Measurements from ENCODE around the gene APH1B.
A peak's percentile ranks its signal among the peaks of the same experiment; 100 is the strongest.

Gene APH1B

GRCh38 chr15:63283126-63283525, 5.7 kb downstream of the APH1B start:
- no peaks in the 10 kb centered on the region for H3K4me1 Mint-ChIP-seq
- H3K36me3 Mint-ChIP-seq (ENCODE audit: low read depth) = peaks cover 8% of the 10 kb centered on the region
- TF ChIP-seq, protein P1, sequence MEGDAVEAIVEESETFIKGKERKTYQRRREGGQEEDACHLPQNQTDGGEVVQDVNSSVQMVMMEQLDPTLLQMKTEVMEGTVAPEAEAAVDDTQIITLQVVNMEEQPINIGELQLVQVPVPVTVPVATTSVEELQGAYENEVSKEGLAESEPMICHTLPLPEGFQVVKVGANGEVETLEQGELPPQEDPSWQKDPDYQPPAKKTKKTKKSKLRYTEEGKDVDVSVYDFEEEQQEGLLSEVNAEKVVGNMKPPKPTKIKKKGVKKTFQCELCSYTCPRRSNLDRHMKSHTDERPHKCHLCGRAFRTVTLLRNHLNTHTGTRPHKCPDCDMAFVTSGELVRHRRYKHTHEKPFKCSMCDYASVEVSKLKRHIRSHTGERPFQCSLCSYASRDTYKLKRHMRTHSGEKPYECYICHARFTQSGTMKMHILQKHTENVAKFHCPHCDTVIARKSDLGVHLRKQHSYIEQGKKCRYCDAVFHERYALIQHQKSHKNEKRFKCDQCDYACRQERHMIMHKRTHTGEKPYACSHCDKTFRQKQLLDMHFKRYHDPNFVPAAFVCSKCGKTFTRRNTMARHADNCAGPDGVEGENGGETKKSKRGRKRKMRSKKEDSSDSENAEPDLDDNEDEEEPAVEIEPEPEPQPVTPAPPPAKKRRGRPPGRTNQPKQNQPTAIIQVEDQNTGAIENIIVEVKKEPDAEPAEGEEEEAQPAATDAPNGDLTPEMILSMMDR (IDR thresholded peaks at IDR 0.05; ENCODE audit: unreplicated experiment in 3 of 3) = no peak
- no peak overlapping the region for H3K27ac Mint-ChIP-seq
- no peak overlapping the region for H3K4me3 Mint-ChIP-seq
- H3K27me3 Mint-ChIP-seq (ENCODE audit: low read depth) = no peaks in the 10 kb centered on the region
- H3K9me3 Mint-ChIP-seq = no peaks in the 10 kb centered on the region

DNA sequence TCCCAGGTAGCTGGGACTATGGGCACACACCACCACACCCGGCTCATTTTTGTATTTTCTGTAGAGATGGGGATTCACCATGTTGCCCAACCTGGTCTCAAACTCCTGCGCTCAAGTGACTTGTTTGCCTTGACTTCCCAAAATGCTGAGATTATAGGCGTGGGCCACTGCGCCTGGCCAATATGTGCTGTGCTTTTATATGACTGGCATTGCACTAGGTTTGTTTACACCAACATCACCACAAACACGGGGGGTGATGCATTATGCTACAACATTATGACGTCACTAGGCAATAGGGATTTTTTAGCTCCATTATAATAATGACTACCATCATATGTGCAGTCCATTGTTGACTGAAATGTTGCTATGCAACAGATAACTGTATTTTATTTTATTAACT, 6.9 kb downstream of the APH1B start:
- no peaks in the 10 kb centered on the region for H3K9me3 Mint-ChIP-seq
- TF ChIP-seq, protein P1 (IDR thresholded peaks at IDR 0.05; ENCODE audit: unreplicated experiment in 3 of 3) = no peak
- peaks cover 8% of the 10 kb centered on the region for H3K36me3 Mint-ChIP-seq (ENCODE audit: low read depth)
- no peak overlapping the region for H3K4me3 Mint-ChIP-seq
- H3K27me3 Mint-ChIP-seq (ENCODE audit: low read depth) = no peaks in the 10 kb centered on the region
- peaks cover 4% of the 10 kb centered on the region for H3K4me1 Mint-ChIP-seq
- no peak overlapping the region for H3K27ac Mint-ChIP-seq

- Mint-ChIP-seq H3K9me3 (no peaks in the 10 kb centered on the region), H3K4me1 (peaks cover 4% of the 10 kb centered on the region), H3K27ac (no peak overlapping the region), H3K4me3 (no peak overlapping the region), H3K27me3 (ENCODE audit: low read depth) (no peaks in the 10 kb centered on the region), H3K36me3 (ENCODE audit: low read depth) (peaks cover 9% of the 10 kb centered on the region)
- TF ChIP-seq, protein P1 (IDR thresholded peaks at IDR 0.05; ENCODE audit: unreplicated experiment in 3 of 3) = no peak
These were observed 9.7 kb downstream of the APH1B start for GRCh38 chr15:63287109-63287508.

GRCh38 chr15:63288342-63288741, 10.9 kb downstream of the APH1B start:
- TF ChIP-seq, protein P1 (IDR thresholded peaks at IDR 0.05; ENCODE audit: unreplicated experiment in 3 of 3) = no peak
- H3K27ac Mint-ChIP-seq = no peak overlapping the region
- H3K36me3 Mint-ChIP-seq (ENCODE audit: low read depth) = peaks cover 9% of the 10 kb centered on the region
- H3K27me3 Mint-ChIP-seq (ENCODE audit: low read depth) = no peaks in the 10 kb centered on the region
- no peaks in the 10 kb centered on the region for H3K9me3 Mint-ChIP-seq
- H3K4me3 Mint-ChIP-seq = no peak overlapping the region
- peaks cover 4% of the 10 kb centered on the region for H3K4me1 Mint-ChIP-seq

GRCh38 chr15:63288778-63289378, 11.5 kb downstream of the APH1B start:
- Mint-ChIP-seq H3K27ac (no peak overlapping the region), H3K9me3 (no peaks in the 10 kb centered on the region), H3K27me3 (ENCODE audit: low read depth) (no peaks in the 10 kb centered on the region), H3K4me1 (peaks cover 4% of the 10 kb centered on the region), H3K36me3 (ENCODE audit: low read depth) (peaks cover 9% of the 10 kb centered on the region), H3K4me3 (no peak overlapping the region)
- TF ChIP-seq, protein P1 (IDR thresholded peaks at IDR 0.05; ENCODE audit: unreplicated experiment in 3 of 3) = peak; percentile 78 to 80 (median 79)

- Mint-ChIP-seq H3K4me1 (peaks cover 8% of the 10 kb centered on the region), H3K36me3 (ENCODE audit: low read depth) (peaks cover 21% of the 10 kb centered on the region), H3K9me3 (no peaks in the 10 kb centered on the region), H3K27ac (peak overlapping the region in 2 of 3 experiments; percentile 48 to 85), H3K4me3 (no peak overlapping the region), H3K27me3 (ENCODE audit: low read depth) (no peaks in the 10 kb centered on the region)
- TF ChIP-seq, protein P1 (IDR thresholded peaks at IDR 0.05; ENCODE audit: unreplicated experiment in 3 of 3) = no peak
These were observed 14.1 kb downstream of the APH1B start for GRCh38 chr15:63291507-63291906.

Measured in nephron (organoid).